ENCODE data around the gene HSPH1.

The HSPH1 gene

GRCh38 chr13:31093145-31093885, 68.4 kb downstream of the HSPH1 start:
- DNase-seq = no peak

GRCh38 chr13:31092646-31093045, 69.1 kb downstream of the HSPH1 start:
- DNase-seq = no peak

- no peak for DNase-seq
These were observed 70.6 kb downstream of the HSPH1 start for GRCh38 chr13:31090961-31091624.

- no peak for DNase-seq
These were observed 71.6 kb downstream of the HSPH1 start for GRCh38 chr13:31090096-31090495.

GRCh38 chr13:31089649-31090048, 72.1 kb downstream of the HSPH1 start:
- no peak for DNase-seq

GRCh38 chr13:31088826-31089420, 72.8 kb downstream of the HSPH1 start:
- no peak for DNase-seq

All from EL (cell line).